Chondrocyte (in vitro differentiated cells): Measurements from ENCODE around the gene FOXRED1. TPM values are rescaled to one million over a fixed set of nuclear protein-coding genes. Genes with fewer than 3 reads are reported as not detected.

Experiments
- DNase-seq: peaks from one replicate; pipeline ENCODE4 v3.0.0; 2021; ENCODE audit warnings: mixed read lengths, low spot score
- H3K27ac Mint-ChIP-seq: one replicate; pipeline ENCODE4 v1.8.0; 2021; ENCODE audit warnings: mild to moderate bottlenecking, moderate library complexity, mixed read lengths; ENCODE audit not compliant: unreplicated experiment
- H3K27me3 Mint-ChIP-seq: 2 replicates; pipeline ENCODE4 v1.8.0; 2021; ENCODE audit warnings: low read depth, mixed read lengths
- H3K36me3 Mint-ChIP-seq: 2 replicates; pipeline ENCODE4 v1.8.0; 2021; ENCODE audit warnings: low read depth, mixed read lengths
- H3K4me1 Mint-ChIP-seq: 2 replicates; pipeline ENCODE4 v1.8.0; 2021; ENCODE audit warnings: low read depth, mild to moderate bottlenecking, mixed read lengths
- H3K4me3 Mint-ChIP-seq: one replicate; pipeline ENCODE4 v1.8.0; 2021; ENCODE audit warnings: mild to moderate bottlenecking, moderate library complexity, mixed read lengths; ENCODE audit not compliant: unreplicated experiment
- H3K9me3 Mint-ChIP-seq: 2 replicates; pipeline ENCODE4 v1.8.0; 2021; ENCODE audit warnings: low read depth, mixed read lengths
- total RNA-seq: library from RNA; stranded (reverse); gene quantifications from 3 replicates; pipeline ENCODE4 v1.2.1, GENCODE V29; 2021
- TF ChIP-seq, protein P1 (sequence below): fragments of 200-600 bp; sonication (generic); IDR thresholded peaks from 2 replicates; pipeline ENCODE4 v1.5.0; 2021; ENCODE audit warnings: antibody characterized with exemption, mild to moderate bottlenecking, moderate library complexity

FOXRED1 gene
- total RNA-seq, 1 donor from 2014 or later = 19.1 TPM

DNA sequence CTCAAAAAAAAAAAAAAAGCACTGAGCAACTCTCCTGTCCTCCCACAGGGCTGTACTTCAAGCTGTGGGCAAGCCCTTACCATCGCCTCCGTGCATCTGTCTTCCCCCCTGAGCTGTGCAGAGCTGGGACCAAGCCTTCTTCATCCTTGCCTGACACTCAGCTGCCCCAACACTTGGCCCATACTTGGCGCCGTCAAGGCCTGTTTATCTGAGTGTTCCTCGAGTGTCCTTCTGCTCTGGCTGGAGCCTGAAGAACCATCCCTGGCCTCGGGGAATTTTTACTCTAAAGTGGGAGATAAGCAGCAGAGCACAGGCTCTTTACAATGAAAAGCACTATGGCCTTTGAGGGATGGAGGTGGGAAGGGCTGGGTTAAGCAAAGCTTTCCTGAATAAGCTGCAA lies 12.3 kb downstream of the FOXRED1 start:
- no peak overlapping the region for H3K27ac Mint-ChIP-seq
- peaks cover 5% of the 10 kb centered on the region for H3K36me3 Mint-ChIP-seq
- TF ChIP-seq, protein P1, sequence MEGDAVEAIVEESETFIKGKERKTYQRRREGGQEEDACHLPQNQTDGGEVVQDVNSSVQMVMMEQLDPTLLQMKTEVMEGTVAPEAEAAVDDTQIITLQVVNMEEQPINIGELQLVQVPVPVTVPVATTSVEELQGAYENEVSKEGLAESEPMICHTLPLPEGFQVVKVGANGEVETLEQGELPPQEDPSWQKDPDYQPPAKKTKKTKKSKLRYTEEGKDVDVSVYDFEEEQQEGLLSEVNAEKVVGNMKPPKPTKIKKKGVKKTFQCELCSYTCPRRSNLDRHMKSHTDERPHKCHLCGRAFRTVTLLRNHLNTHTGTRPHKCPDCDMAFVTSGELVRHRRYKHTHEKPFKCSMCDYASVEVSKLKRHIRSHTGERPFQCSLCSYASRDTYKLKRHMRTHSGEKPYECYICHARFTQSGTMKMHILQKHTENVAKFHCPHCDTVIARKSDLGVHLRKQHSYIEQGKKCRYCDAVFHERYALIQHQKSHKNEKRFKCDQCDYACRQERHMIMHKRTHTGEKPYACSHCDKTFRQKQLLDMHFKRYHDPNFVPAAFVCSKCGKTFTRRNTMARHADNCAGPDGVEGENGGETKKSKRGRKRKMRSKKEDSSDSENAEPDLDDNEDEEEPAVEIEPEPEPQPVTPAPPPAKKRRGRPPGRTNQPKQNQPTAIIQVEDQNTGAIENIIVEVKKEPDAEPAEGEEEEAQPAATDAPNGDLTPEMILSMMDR = no peak
- H3K9me3 Mint-ChIP-seq = no peaks in the 10 kb centered on the region
- no peak overlapping the region for H3K4me3 Mint-ChIP-seq
- DNase-seq = no peak
- H3K4me1 Mint-ChIP-seq = peaks cover 22% of the 10 kb centered on the region
- H3K27me3 Mint-ChIP-seq = no peaks in the 10 kb centered on the region

DNA sequence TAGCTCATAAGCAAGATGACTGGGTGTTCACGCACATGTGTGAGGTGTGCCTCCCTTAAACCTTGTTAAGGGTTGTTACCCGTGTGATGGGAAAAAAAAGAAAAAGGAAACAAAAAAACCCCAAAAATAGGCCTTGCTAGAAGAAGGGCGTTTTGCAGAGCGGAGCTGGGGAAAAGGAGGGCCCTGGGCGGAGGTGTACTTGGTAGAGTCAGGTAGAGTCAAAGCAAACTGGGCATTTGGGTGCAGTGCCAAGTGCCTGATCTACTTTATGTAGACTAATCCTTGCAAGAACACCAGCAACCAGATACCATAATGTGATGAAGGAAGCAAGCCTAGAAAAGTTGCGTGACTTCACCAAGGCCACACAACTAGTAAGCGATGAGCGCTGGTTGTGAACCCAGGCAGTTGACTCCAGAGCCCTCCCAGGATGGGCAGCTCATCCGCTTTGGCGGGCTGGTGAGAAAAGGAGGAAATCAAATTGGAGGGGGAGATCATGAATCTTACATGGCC lies 12.8 kb downstream of the FOXRED1 start:
- peak overlapping the region; percentile 87 for H3K27ac Mint-ChIP-seq

DNA sequence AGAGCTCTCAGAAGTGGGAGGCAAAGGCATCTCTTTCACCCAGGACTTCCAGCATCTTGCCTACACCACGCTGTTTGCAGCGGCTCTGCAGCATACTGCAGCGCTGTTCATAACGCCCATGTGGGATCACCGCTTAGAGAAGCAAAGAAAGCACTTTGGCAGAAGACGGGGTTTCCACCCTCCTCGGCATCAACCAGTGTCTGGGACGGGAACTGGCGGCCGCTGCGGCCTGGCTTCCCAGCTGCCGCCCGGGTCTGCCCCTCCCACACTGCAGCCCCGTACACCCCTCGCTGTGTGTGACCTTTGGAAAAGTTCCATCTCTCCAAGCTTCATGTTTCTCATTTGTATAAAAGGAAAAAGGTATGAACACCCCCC lies 13.4 kb downstream of the FOXRED1 start:
- H3K27me3 Mint-ChIP-seq = no peaks in the 10 kb centered on the region
- peaks cover 22% of the 10 kb centered on the region for H3K4me1 Mint-ChIP-seq
- TF ChIP-seq, protein P1 = no peak
- DNase-seq = no peak
- H3K9me3 Mint-ChIP-seq = no peaks in the 10 kb centered on the region
- peak overlapping the region; percentile 87 for H3K27ac Mint-ChIP-seq
- H3K4me3 Mint-ChIP-seq = peak overlapping the region; percentile 98
- H3K36me3 Mint-ChIP-seq = peaks cover 3% of the 10 kb centered on the region

More for the DNA sequence above, 12.8 kb downstream of the FOXRED1 start:
- Mint-ChIP-seq H3K27me3 (no peaks in the 10 kb centered on the region), H3K4me1 (peaks cover 22% of the 10 kb centered on the region), H3K4me3 (peak overlapping the region; percentile 98), H3K9me3 (no peaks in the 10 kb centered on the region), H3K36me3 (peaks cover 5% of the 10 kb centered on the region)
- DNase-seq = no peak
- TF ChIP-seq, protein P1 = no peak

DNA sequence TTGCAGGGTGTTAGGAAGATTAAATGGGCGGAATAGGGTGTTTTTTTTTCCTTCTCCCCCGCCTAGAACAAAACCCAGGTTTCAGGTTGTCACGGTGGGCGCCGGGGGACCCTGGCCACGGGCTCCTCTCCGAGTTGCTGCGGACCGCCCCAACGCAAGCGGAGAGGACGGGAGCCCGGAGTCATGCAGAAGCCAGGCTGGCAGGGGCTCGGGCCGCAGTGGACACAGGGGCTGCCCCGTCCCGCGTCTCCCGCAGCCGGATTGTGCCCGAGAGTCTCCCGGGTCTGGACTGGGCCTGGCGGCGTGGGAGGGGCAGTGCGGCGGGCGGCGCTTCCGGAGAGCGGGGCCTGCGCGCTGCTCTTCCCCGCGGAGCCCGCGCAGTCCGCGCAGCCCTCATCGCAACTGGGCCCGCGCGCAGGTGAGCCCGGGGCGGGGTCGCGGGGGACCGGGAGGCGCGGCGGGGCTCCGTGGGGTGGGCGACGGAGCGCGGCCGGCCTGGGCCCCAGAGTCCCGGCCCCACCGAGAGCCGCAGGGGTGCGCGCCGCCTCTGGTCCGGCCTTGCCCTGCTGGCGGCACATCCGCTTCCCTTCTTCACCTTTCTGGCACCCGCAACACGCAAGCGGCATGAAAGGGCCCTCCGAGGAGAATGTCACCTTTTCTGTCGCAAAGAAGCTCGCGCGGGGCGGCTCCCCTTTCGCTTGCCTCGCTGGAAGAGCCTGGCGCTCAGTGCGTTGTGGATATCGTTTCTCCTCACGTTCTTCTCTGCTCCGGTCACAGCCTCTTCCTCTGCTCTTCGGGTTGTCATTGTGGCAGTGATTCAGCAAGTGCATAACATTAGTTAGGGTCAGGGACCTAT lies 14.0 kb downstream of the FOXRED1 start, which contains the start of gene TIRAP:
Gene TIRAP (plus strand): TSS at position 358 of the 856 bp plus-strand sequence. CDS start 7,802 bp downstream, outside the sequence.
- TF ChIP-seq, protein P1 = no peak
- Mint-ChIP-seq H3K27me3 (no peaks in the 10 kb centered on the region), H3K9me3 (no peaks in the 10 kb centered on the region), H3K4me1 (peaks cover 22% of the 10 kb centered on the region), H3K27ac (peak within 1 kb of the TSS; percentile 98), H3K4me3 (peak within 1 kb of the TSS; percentile 98), H3K36me3 (peaks cover under 1% of the 10 kb centered on the region)
- DNase-seq = no peak

DNA sequence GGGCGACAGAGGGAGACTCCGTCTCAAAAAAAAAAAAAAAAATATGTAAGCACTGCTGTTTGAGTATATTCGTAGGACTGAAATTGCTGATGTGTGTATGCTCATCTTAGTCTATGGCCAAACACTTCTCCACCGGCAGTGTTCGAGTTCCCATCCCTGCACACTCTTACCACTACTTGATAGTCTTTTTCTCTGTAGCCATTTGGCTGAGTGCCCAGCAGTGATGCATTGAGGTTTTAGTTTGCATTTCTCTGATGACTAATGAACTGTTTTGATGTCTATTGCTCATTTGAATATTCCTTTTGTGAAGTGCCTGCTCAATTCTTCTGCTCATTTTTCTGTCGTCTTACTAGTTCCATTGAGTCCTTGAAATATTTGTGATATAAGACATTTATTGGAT lies 15.9 kb downstream of the FOXRED1 start:
- TF ChIP-seq, protein P1 = no peak
- H3K27me3 Mint-ChIP-seq = no peaks in the 10 kb centered on the region
- H3K9me3 Mint-ChIP-seq = no peaks in the 10 kb centered on the region
- H3K4me3 Mint-ChIP-seq = no peak overlapping the region
- H3K4me1 Mint-ChIP-seq = peaks cover 22% of the 10 kb centered on the region
- no peak for DNase-seq
- peak overlapping the region; percentile 37 for H3K27ac Mint-ChIP-seq
- no peaks in the 10 kb centered on the region for H3K36me3 Mint-ChIP-seq
